GM21825 (cell line): ENCODE measurements around the gene KAT5.
"Not testable (repeated sequence)": the region's sequence is repeated elsewhere in the genome, so short reads cannot be mapped to it uniquely, and the experiment has no call there.

Experiments
- ATAC-seq: cut with Tn5 transposase; IDR thresholded peaks from one replicate; pipeline ENCODE4 v1.9.1; 2021; ENCODE audit warnings: mild to moderate bottlenecking, moderate library complexity; ENCODE audit not compliant: unreplicated experiment

Gene KAT5

GRCh38 chr11:65711785-65712632 is at the start of gene KAT5:
TSS of gene KAT5 (plus strand) at chr11:65712252. CDS start at chr11:65712268, 16 bp downstream.
- ATAC-seq, result peak; percentile 83

DNA sequence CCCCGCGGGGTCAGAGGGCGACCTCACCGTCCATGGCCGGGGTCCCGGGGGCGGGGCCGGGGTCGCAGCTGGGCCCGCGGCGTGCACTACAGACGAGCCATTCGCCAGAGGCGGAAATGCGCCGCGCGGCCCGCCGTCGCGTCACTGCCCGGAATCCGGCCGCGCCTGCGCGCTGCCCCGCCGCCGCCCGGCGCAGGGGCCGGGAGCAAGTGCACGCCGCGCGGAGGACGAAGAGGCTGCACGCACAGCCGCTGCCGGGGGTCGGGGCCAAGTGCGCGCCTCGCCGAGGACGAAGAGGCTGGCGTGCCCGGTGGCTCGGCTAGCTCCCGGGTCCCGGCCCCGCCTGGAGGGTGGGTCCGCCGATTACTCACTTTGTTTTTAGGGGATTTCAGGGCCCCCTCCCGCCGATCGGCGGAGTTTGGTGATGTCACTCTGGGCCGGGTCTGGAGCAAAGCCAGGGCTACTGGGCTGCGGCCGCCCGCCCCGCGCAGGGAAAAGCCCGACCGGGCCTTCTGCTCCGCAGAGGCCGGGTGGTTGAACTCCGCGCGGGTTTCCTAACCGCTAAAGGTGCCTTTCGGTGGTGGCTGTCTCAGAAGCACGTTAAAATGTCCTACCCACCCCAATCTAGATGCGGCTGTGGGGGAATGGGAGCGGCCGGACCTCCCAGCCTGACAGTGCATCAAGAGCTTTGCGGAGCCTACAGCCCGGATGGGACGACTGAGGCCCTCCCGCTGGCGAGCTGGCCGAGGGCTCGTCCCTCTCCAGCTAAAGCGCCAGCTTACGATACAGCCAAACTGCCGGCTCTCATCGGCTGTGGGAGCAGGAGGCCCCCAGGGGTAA is 49.0 kb upstream of the KAT5 start, which contains the start of gene RELA:
TSS of gene RELA (minus strand) at position 118 of the 840 bp plus-strand sequence. CDS start at position 34, 84 bp downstream.
- peak; percentile 82 for ATAC-seq

GRCh38 chr11:65663639-65664200 is 48.3 kb upstream of the KAT5 start:
- ATAC-seq, result peak; percentile 16

GRCh38 chr11:65672180-65672860 is 39.7 kb upstream of the KAT5 start:
- no peak for ATAC-seq

- no peak for ATAC-seq
These were observed 39.1 kb upstream of the KAT5 start for GRCh38 chr11:65672982-65673381.

GRCh38 chr11:65680192-65680743 is 31.8 kb upstream of the KAT5 start:
- no peak for ATAC-seq

GRCh38 chr11:65683480-65683879 is 28.6 kb upstream of the KAT5 start:
- not testable (repeated sequence) for ATAC-seq

GRCh38 chr11:65685981-65686380 is 26.1 kb upstream of the KAT5 start:
- no peak for ATAC-seq

DNA sequence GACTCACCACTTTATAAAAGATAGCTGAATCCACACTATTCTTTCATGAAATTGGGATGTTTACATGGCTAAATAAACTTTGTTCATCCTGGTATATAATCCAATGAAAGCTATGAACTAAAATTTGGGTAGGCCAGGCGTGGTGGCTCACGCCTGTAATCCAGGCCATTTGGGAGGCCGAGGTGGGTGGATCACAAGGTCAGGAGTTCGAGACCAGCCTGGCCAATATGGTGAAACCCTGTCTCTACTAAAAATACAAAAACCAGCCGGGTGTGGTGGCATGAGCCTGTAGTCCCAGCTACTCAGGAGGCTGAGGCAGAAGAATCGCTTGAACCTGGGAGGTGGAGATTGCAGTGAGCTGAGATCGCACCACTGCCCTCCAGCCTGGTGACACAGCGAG is 20.2 kb upstream of the KAT5 start:
- not testable (repeated sequence) for ATAC-seq

DNA sequence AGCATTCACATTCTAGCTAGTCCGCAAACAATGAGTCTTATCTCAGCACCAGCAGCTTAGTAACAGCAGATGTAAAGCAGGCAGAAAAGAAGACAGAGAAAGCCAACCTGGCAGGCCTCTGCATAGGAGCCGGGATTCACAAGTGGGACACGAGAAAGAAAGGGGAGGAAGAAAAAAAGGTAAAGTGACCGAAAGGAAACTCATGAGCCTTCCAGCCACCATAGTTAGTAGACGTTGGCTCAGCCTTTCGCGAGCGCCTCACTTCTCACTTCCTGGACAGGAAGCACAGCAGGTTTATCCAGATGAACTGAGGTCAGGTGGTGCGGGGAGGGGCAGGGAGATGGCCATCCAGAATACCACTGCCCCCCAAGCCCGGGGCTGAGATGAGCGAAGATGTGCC is 19.7 kb upstream of the KAT5 start:
- ATAC-seq, result no peak

DNA sequence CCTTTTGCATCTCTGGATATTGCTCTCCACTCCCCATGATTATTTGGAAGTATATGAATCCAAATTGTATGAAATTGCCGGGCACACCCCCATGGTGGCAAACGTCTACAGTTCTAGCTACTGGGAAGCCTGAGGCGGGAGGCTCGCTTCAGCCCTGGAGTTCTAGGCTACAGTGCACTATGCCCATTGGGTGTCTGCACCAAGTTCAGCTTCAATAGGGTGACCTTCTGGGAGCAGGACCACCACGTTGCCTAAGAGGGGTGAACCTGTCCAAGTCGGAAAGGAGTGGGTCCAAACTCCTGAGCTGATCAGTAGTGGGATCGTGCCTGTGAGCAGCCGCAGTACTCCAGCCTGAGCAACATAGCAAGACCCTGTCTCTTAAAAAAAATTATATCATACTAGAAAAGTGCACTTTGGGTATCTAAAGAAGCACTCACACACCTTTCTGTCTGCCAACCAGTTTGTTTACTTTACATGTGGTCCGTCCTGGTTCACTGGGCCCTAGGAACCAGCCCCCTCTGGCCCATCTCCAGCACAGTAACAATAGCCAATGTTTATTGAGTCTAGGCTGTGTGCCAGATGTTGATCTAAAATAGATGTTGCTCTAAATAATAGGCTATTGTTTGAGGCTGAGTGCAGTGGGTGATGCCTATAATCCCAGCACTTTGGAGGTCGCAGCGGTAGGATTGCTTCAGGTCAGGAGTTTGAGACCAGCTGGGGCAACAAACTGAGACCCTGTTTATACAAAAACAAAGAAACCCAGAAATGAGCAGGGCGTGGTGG is 16.4 kb upstream of the KAT5 start:
- no peak for ATAC-seq

GRCh38 chr11:65696802-65697552 is 15.1 kb upstream of the KAT5 start:
- ATAC-seq, result no peak

GRCh38 chr11:65698205-65698604 is 13.8 kb upstream of the KAT5 start:
- no peak for ATAC-seq

DNA sequence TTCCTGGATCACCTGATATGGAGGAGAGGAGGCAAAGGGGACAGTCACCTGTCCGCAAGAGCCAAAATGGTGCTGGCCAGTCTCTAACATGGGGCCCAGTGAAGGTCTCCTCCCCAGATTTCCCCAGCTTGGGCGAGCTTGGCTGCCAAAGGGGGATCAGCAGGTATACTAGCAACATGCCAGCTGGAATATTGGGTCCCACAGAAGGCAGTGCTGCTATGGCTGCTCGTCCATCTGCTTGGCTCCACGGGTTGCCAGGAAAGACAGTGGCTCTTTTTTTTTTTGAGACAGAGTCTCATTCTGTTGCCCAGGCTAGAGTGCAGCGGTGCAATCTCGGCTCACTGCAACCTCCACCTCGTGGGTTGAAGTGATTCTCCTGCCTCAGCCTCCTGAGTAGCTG is 12.7 kb upstream of the KAT5 start:
- no peak for ATAC-seq

DNA sequence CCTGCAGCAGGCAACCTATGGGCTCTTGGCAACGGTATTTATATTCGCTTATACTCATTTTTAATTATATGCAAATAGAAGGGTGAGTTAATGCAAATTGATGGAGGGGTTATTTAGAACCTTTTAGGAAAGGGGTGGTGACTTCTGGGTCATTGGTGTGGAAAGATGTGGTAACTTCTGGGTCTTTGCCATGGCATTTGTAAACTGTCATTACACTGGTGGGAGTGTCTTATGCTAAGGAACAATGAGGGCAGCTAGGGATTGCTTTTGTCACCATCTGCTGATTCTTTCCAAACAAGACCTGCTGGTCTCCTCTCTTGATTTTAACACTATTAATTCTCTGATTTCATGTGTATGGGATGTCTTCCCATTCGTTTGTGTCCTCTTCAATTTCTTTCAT is 11.7 kb upstream of the KAT5 start:
- ATAC-seq, result no peak

- ATAC-seq, result no peak
These were observed 10.4 kb upstream of the KAT5 start for GRCh38 chr11:65701686-65702085.

DNA sequence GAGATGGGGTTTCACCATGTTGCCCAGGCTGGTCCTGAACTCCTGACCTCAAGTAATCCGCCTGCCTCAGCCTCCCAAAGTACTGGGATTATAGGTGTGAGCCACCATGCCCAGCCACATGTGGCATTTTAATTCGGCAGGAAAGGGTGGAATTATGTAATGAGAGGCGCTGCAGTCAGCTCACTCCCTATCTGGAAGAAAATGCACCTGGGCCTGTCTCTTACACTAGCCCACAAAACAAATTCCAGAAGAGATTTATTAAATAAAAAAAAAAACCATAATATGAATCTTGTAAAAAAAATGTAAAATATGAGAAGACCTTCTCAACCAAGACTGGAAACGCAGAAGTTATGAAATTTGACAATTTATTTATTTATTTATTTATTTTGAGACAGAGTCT is 8.2 kb upstream of the KAT5 start:
- no peak for ATAC-seq

DNA sequence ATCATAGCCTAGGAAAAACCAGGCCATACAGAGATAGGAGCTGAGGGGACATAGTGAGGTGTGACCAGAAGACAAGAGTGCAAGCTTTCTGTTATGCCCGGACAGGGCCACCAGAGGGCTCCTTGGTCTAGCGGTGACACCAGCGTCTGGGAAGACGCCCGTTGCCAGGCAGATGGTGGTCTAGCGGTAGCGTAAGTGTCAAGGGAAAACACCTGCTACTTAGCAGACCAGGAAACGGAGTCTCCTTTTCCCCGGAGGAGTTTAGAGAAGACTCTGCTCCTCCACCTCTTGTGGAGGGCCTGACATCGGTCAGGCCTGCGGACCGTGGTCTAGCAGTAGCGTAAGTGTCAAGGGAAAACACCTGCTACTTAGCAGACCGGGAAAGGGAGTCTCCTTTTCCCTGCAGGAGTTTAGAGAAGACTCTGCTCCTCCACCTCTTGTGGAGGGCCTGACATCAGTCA is 5.7 kb upstream of the KAT5 start:
- ATAC-seq, result not testable (repeated sequence)

- ATAC-seq, result not testable (repeated sequence)
These were observed 5.0 kb upstream of the KAT5 start for GRCh38 chr11:65707002-65707401.
